Panc1 (cell line): ENCODE results near the gene PDE4B. TPM values are rescaled to one million over a fixed set of nuclear protein-coding genes. Genes with fewer than 3 reads are reported as not detected.

Source experiments
- ATAC-seq: fragments of 200-7000 bp; cut with Tn5 transposase; 2 replicates; pipeline ENCODE4 v1.9.1; 2020; ENCODE audit warnings: mild to moderate bottlenecking, moderate library complexity
- BruUV-seq: library from RNA; stranded (reverse); fragments of 400-500 nt; replicated peaks from 2 replicates; lab custom pipeline; 2021; lab: Mats Ljungman, UMichigan
- CTCF ChIA-PET: fragments of 300-600 bp; sonication (Branson Sonifier 250); formaldehyde crosslinking; loops from one replicate; lab custom pipeline; 2022; ENCODE audit warnings: antibody characterized with exemption; lab: Charles Lee
- POLR2A ChIA-PET: fragments of 300-600 bp; sonication (Branson Sonifier 250); formaldehyde crosslinking; loops from one replicate; lab custom pipeline; 2022; ENCODE audit warnings: antibody characterized with exemption; lab: Charles Lee
- DNase-seq: peaks from one replicate; pipeline ENCODE4 v3.0.0-alpha.2; 2010; ENCODE audit warnings: low read depth, low spot score
- H3K27ac ChIP-seq: 2 replicates; pipeline ENCODE4 v1.5.1; 2011; ENCODE audit warnings: mild to moderate bottlenecking, low read length, inconsistent platforms
- H3K27me3 ChIP-seq: fragments of 200-500 bp; sonication (Bioruptor generic); 2 replicates; pipeline ENCODE4 v1.6.0; 2014; ENCODE audit warnings: low read length, inconsistent platforms; ENCODE audit not compliant: control insufficient read depth, insufficient read depth
- H3K36me3 ChIP-seq: fragments of 200-500 bp; sonication (Bioruptor generic); 2 replicates; pipeline ENCODE4 v1.5.1; 2014; ENCODE audit warnings: inconsistent platforms, mild to moderate bottlenecking, low read length, moderate library complexity; ENCODE audit not compliant: control insufficient read depth, insufficient read depth
- H3K4me1 ChIP-seq: 2 replicates; pipeline ENCODE4 v1.5.1; 2011; ENCODE audit warnings: inconsistent platforms, mild to moderate bottlenecking, low read length, moderate library complexity; ENCODE audit not compliant: control insufficient read depth, insufficient read depth
- H3K4me3 ChIP-seq, 2 experiments: 2 replicates each; pipeline ENCODE4 v1.5.1; 2011 to 2012; ENCODE audit warnings: low read depth in 2 of 2, low read length in 2 of 2, mild to moderate bottlenecking in 2 of 2, inconsistent platforms in 1 of 2, moderate library complexity in 1 of 2
- H3K9me3 ChIP-seq: fragments of 200-500 bp; sonication (Bioruptor generic); 2 replicates; pipeline ENCODE4 v1.5.1; 2014; ENCODE audit warnings: low read depth, mild to moderate bottlenecking, inconsistent platforms, low read length, moderate library complexity; ENCODE audit not compliant: control insufficient read depth, insufficient read depth
- CTCF ChIP-seq: fragments of 450-650 bp; IDR thresholded peaks from 2 replicates; pipeline ENCODE4 v1.5.1; 2017; ENCODE audit warnings: mild to moderate bottlenecking
- POLR2AphosphoS5 ChIP-seq: IDR thresholded peaks from 2 replicates; pipeline ENCODE4 v1.6.1; 2012; ENCODE audit warnings: mild to moderate bottlenecking, low read depth, low read length, moderate library complexity
- SIN3A ChIP-seq: IDR thresholded peaks from 2 replicates; pipeline ENCODE4 v1.6.1; 2012; ENCODE audit warnings: low read depth, mild to moderate bottlenecking, low read length, moderate library complexity, borderline replicate concordance; ENCODE audit not compliant: insufficient read depth
- TCF7L2 ChIP-seq: IDR thresholded peaks from 2 replicates; pipeline ENCODE4 v1.6.1; 2011; ENCODE audit warnings: mild to moderate bottlenecking, low read depth, low read length, inconsistent platforms
- in situ Hi-C: cut with HindIII; loops from 2 replicates; pipeline ENCODE4 v1.10.0; 2016; ENCODE audit warnings: low sequenced_read_pairs, low pct_unique_long_range_greater_than_20kb
- intact Hi-C: fragments of 100-400 bp; cut with micrococcal nuclease; formaldehyde crosslinking; loops from one replicate; pipeline ENCODE4 v1.10.0; 2022; ENCODE audit not compliant: unreplicated experiment
- total RNA-seq: library from RNA; stranded (reverse); gene quantifications from one replicate; pipeline ENCODE4 v1.2.1, GENCODE V29; 2021; ENCODE audit not compliant: unreplicated experiment
- TF ChIP-seq, protein P1 (sequence below), 2 experiments: IDR thresholded peaks; 2 replicates each; pipeline ENCODE4 v1.6.1; 2011 to 2012; ENCODE audit warnings: low read depth in 2 of 2, control low read depth in 1 of 2, low read length in 1 of 2, mild to moderate bottlenecking in 1 of 2, moderate library complexity in 1 of 2; ENCODE audit not compliant: insufficient read depth in 1 of 2

The PDE4B gene
- total RNA-seq, 1 experiment from 2014 or later = 0.26 TPM

- DNase-seq (no peak), ATAC-seq (no peak)
- CTCF ChIA-PET = no interaction called here
- Histone ChIP-seq H3K4me1 (no peaks in the 10 kb centered on the region), H3K9me3 (no peaks in the 10 kb centered on the region), H3K27me3 (no peaks in the 10 kb centered on the region), H3K4me3 (no peak overlapping the region), H3K27ac (no peak overlapping the region), H3K36me3 (no peaks in the 10 kb centered on the region)
- TF ChIP-seq, protein P1, sequence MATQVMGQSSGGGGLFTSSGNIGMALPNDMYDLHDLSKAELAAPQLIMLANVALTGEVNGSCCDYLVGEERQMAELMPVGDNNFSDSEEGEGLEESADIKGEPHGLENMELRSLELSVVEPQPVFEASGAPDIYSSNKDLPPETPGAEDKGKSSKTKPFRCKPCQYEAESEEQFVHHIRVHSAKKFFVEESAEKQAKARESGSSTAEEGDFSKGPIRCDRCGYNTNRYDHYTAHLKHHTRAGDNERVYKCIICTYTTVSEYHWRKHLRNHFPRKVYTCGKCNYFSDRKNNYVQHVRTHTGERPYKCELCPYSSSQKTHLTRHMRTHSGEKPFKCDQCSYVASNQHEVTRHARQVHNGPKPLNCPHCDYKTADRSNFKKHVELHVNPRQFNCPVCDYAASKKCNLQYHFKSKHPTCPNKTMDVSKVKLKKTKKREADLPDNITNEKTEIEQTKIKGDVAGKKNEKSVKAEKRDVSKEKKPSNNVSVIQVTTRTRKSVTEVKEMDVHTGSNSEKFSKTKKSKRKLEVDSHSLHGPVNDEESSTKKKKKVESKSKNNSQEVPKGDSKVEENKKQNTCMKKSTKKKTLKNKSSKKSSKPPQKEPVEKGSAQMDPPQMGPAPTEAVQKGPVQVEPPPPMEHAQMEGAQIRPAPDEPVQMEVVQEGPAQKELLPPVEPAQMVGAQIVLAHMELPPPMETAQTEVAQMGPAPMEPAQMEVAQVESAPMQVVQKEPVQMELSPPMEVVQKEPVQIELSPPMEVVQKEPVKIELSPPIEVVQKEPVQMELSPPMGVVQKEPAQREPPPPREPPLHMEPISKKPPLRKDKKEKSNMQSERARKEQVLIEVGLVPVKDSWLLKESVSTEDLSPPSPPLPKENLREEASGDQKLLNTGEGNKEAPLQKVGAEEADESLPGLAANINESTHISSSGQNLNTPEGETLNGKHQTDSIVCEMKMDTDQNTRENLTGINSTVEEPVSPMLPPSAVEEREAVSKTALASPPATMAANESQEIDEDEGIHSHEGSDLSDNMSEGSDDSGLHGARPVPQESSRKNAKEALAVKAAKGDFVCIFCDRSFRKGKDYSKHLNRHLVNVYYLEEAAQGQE (IDR thresholded peaks at IDR 0.05; ENCODE audit: insufficient read depth in 1 of 2, low read depth in 2 of 2, low read length in 1 of 2) = no peak
- TF ChIP-seq SIN3A (no peak), POLR2AphosphoS5 (no peak), CTCF (no peak), TCF7L2 (no peak)
- intact Hi-C loops = no loop called here
- POLR2A ChIA-PET = no interaction called here
- no TSS peak for BruUV-seq
- in situ Hi-C loops = no loop called here
These were observed 232.5 kb downstream of the PDE4B start for GRCh38 chr1:66025188-66025587.

DNA sequence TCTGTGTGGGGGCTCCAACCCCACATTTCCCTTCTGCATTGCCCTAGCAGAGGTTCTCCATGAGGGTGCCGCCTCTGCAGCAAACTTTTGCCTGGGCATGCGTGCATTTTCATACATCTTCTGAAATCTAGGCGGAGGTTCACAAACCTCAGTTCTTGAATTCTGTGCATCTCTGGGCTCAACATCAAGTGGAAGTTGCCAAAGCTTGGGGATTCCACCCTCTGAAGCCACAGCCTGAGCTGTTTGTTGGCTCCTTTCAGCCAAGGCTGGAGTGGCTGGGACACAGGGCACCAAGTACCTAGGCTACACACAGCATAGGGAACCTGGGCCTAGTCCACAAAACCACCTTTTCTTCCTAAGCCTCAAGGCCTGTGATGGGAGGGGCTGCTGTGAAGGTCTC is 235.3 kb downstream of the PDE4B start:
- Histone ChIP-seq H3K4me1 (no peaks in the 10 kb centered on the region), H3K4me3 (no peak overlapping the region), H3K9me3 (no peaks in the 10 kb centered on the region), H3K36me3 (no peaks in the 10 kb centered on the region), H3K27me3 (no peaks in the 10 kb centered on the region), H3K27ac (no peak overlapping the region)
- CTCF ChIA-PET = no interaction called here
- intact Hi-C loops (no loop called here), in situ Hi-C loops (no loop called here)
- TF ChIP-seq POLR2AphosphoS5 = no peak
- POLR2A ChIA-PET = no interaction called here
- DNase-seq (no peak), ATAC-seq (no peak)
- BruUV-seq = no TSS peak

GRCh38 chr1:66033781-66034180 is 241.1 kb downstream of the PDE4B start:
- ChIA-PET CTCF (no interaction called here), POLR2A (no interaction called here)
- Histone ChIP-seq H3K4me3 (no peak overlapping the region), H3K27ac (no peak overlapping the region), H3K27me3 (no peaks in the 10 kb centered on the region), H3K4me1 (no peaks in the 10 kb centered on the region), H3K36me3 (no peaks in the 10 kb centered on the region), H3K9me3 (no peaks in the 10 kb centered on the region)
- DNase-seq (no peak), ATAC-seq (no peak)
- no peak for TF ChIP-seq CTCF
- in situ Hi-C loops = no loop called here
- no TSS peak for BruUV-seq
- intact Hi-C loops = no loop called here
